ENCODE data around the gene CADM2.

The CADM2 gene

GRCh38 chr3:85376131-85376530, 417.3 kb downstream of the CADM2 start:
- CTCF ChIA-PET: no interaction called here
- no peak for TF ChIP-seq ZNF558 (tag by site-specific recombination; IDR thresholded peaks at IDR 0.05)
- no peak for TF ChIP-seq ZNF274 (IDR thresholded peaks at IDR 0.05; ENCODE audit: low read length)
- TF ChIP-seq ZNF274 (tag by site-specific recombination; IDR thresholded peaks at IDR 0.05; ENCODE audit: borderline replicate concordance): no peak
- POLR2A ChIA-PET: no interaction called here

GRCh38 chr3:85377115-85377514, 418.3 kb downstream of the CADM2 start:
- no peak overlapping the region for H3K4me3 ChIP-seq (ENCODE audit: low read depth, low read length)
- H3K4me1 ChIP-seq (ENCODE audit: control insufficient read depth, insufficient read depth, low read length): no peaks in the 10 kb centered on the region
- no peak overlapping the region for H3K27ac ChIP-seq (ENCODE audit: extremely low read depth, low read depth, low read length)
- ChIA-PET POLR2A (no interaction called here), CTCF (no interaction called here)
- TF ChIP-seq BCL11A (tag by site-specific recombination; IDR thresholded peaks at IDR 0.05; ENCODE audit: low read depth) (no peak), ZNF747 (tag by site-specific recombination; IDR thresholded peaks at IDR 0.05) (no peak)
- no peaks in the 10 kb centered on the region for H3K36me3 ChIP-seq (ENCODE audit: control insufficient read depth in 2 of 2, insufficient read depth in 1 of 2, low read length in 2 of 2)
- H3K9me3 ChIP-seq (ENCODE audit: control insufficient read depth, insufficient read depth, low read depth, low read length): no peaks in the 10 kb centered on the region

More at GRCh38 chr3:85376131-85376530, 417.3 kb downstream of the CADM2 start:
- no peaks in the 10 kb centered on the region for H3K4me1 ChIP-seq (ENCODE audit: control insufficient read depth, insufficient read depth, low read length)
- no peak overlapping the region for H3K27ac ChIP-seq (ENCODE audit: extremely low read depth, low read depth, low read length)
- H3K9me3 ChIP-seq (ENCODE audit: control insufficient read depth, insufficient read depth, low read depth, low read length): no peaks in the 10 kb centered on the region
- H3K4me3 ChIP-seq (ENCODE audit: low read depth, low read length): no peak overlapping the region
- H3K36me3 ChIP-seq (ENCODE audit: control insufficient read depth in 2 of 2, insufficient read depth in 1 of 2, low read length in 2 of 2): no peaks in the 10 kb centered on the region

DNA sequence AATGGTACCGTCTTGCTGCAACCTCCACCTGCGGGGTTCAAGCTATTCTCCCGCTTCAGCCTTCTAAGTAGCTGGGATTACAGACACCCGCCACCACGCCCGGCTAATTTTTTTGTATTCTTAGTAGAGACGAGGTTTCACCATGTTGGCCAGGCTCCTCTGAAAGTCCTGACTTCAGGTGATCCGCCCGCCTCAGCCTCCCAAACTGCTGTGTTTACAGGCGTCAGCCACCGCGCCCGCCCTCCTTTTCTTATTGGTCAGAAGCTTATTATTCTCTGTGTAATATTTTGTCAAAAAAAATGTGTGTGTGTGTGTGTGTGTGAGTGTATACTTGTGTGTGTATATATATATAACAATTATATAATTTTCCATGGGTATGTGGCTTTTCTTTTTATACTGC, 425.6 kb downstream of the CADM2 start:
- Histone ChIP-seq H3K9me3 (ENCODE audit: control insufficient read depth, insufficient read depth, low read depth, low read length) (no peaks in the 10 kb centered on the region), H3K36me3 (ENCODE audit: control insufficient read depth in 2 of 2, insufficient read depth in 1 of 2, low read length in 2 of 2) (no peaks in the 10 kb centered on the region), H3K27ac (ENCODE audit: extremely low read depth, low read depth, low read length) (no peak overlapping the region), H3K4me3 (ENCODE audit: low read depth, low read length) (no peak overlapping the region), H3K4me1 (ENCODE audit: control insufficient read depth, insufficient read depth, low read length) (no peaks in the 10 kb centered on the region)
- TF ChIP-seq ZBTB8A (tag by site-specific recombination; IDR thresholded peaks at IDR 0.05) (no peak), ZNF776 (tag by site-specific recombination; IDR thresholded peaks at IDR 0.05; ENCODE audit: borderline replicate concordance) (no peak), ZBTB49 (tag by site-specific recombination; IDR thresholded peaks at IDR 0.05; ENCODE audit: low read depth) (no peak), ZNF558 (tag by site-specific recombination; IDR thresholded peaks at IDR 0.05) (no peak), FEZF1 (tag by site-specific recombination; IDR thresholded peaks at IDR 0.05) (no peak)
- ChIA-PET CTCF (interaction anchor here (1.1 kb wide), 1 partner anchor 20 kb away, joined by 3 read pairs; no protein-coding TSS in a partner anchor), POLR2A (no interaction called here)

- Histone ChIP-seq H3K4me3 (ENCODE audit: low read depth, low read length) (no peak overlapping the region), H3K36me3 (ENCODE audit: control insufficient read depth in 2 of 2, insufficient read depth in 1 of 2, low read length in 2 of 2) (no peaks in the 10 kb centered on the region), H3K9me3 (ENCODE audit: control insufficient read depth, insufficient read depth, low read depth, low read length) (no peaks in the 10 kb centered on the region), H3K27ac (ENCODE audit: extremely low read depth, low read depth, low read length) (no peak overlapping the region), H3K4me1 (ENCODE audit: control insufficient read depth, insufficient read depth, low read length) (no peaks in the 10 kb centered on the region)
- ChIA-PET POLR2A (no interaction called here), CTCF (no interaction called here)
- TF ChIP-seq MYNN (tag by site-specific recombination; IDR thresholded peaks at IDR 0.05; ENCODE audit: borderline replicate concordance): no peak
- no peak for TF ChIP-seq ZBTB10 (tag by site-specific recombination; IDR thresholded peaks at IDR 0.05)
- TF ChIP-seq ZNF692 (tag by site-specific recombination; IDR thresholded peaks at IDR 0.05): no peak
- no peak for TF ChIP-seq RBAK (tag by site-specific recombination; IDR thresholded peaks at IDR 0.05)
- no peak for TF ChIP-seq ZNF629 (tag by site-specific recombination; IDR thresholded peaks at IDR 0.05)
- TF ChIP-seq SCRT2 (tag by site-specific recombination; IDR thresholded peaks at IDR 0.05): no peak
- TF ChIP-seq ZNF624 (tag by site-specific recombination; IDR thresholded peaks at IDR 0.05): no peak
- no peak for TF ChIP-seq ZNF350 (tag by site-specific recombination; IDR thresholded peaks at IDR 0.05)
- no peak for TF ChIP-seq ZNF221 (tag by site-specific recombination; IDR thresholded peaks at IDR 0.05; ENCODE audit: borderline replicate concordance)
- no peak for TF ChIP-seq ZNF114 (tag by site-specific recombination; IDR thresholded peaks at IDR 0.05)
- no peak for TF ChIP-seq ZBTB21 (tag by site-specific recombination; IDR thresholded peaks at IDR 0.05)
- no peak for TF ChIP-seq PRDM6 (tag by site-specific recombination; IDR thresholded peaks at IDR 0.05)
Measured at GRCh38 chr3:85387913-85388505, 429.2 kb downstream of the CADM2 start.
